ENCODE measurements around the gene MPL.

MPL gene

GRCh38 chr1:43338001-43338400, 383 bp downstream of the MPL start:
- ChIA-PET POLR2A (no interaction called here), CTCF (interaction anchor here (1.1 to 1.8 kb wide), 2 partner anchors 26 to 99 kb away, joined by 4 to 7 read pairs; no protein-coding TSS in a partner anchor)
- Histone ChIP-seq H3K36me3 (ENCODE audit: control insufficient read depth in 4 of 4, insufficient read depth in 4 of 4, low read length in 3 of 4) (peaks cover 0 to 25% (median 12%) of the 10 kb centered on the region in 4 experiments), H3K9me3 (ENCODE audit: control extremely low read depth in 1 of 5, control insufficient read depth in 4 of 5, insufficient read depth in 2 of 5, low read depth in 1 of 5, low read length in 4 of 5) (no peaks in the 10 kb centered on the region), H3K4me1 (ENCODE audit: control extremely low read depth in 1 of 4, control insufficient read depth in 4 of 4, insufficient read depth in 4 of 4, low read length in 3 of 4) (peaks cover 3 to 49% (median 29%) of the 10 kb centered on the region in 4 experiments), H3K4me3 (ENCODE audit: control insufficient read depth in 1 of 7, extremely low read depth in 1 of 7, insufficient read depth in 4 of 7, low read depth in 2 of 7, low read length in 6 of 7) (peak overlapping the region; percentile 4 to 88 (median 64)), H3K27me3 (replicated peaks in 2 of 5; ENCODE audit: control insufficient read depth in 4 of 5, insufficient read depth in 5 of 5, low read length in 4 of 5) (no peaks in the 10 kb centered on the region), H3K27ac (ENCODE audit: insufficient read depth in 1 of 2, low read depth in 1 of 2, low read length in 2 of 2, poor library complexity in 1 of 2, severe bottlenecking in 2 of 2) (peak overlapping the region; percentile 43 to 72)
- WGBS (ENCODE audit: insufficient coverage) = 0% methylated on average over 1 of the region's 5 CpGs
- no peak for DNase-seq

- 97% methylated on average over 5 of the region's 6 CpGs for WGBS (ENCODE audit: insufficient coverage)
- no peak overlapping the region for H3K4me3 ChIP-seq (ENCODE audit: control insufficient read depth in 1 of 7, extremely low read depth in 1 of 7, insufficient read depth in 4 of 7, low read depth in 2 of 7, low read length in 6 of 7)
- ChIA-PET CTCF (interaction anchor here (1.3 to 1.7 kb wide), 3 partner anchors 11 to 100 kb away, joined by 4 to 8 read pairs (median 5); partner anchors contain the start of gene CDC20), POLR2A (no interaction called here)
- H3K36me3 ChIP-seq (ENCODE audit: control insufficient read depth in 4 of 4, insufficient read depth in 4 of 4, low read length in 3 of 4) = peaks cover 0 to 34% (median 15%) of the 10 kb centered on the region in 4 experiments
- no peaks in the 10 kb centered on the region for H3K27me3 ChIP-seq (replicated peaks in 2 of 5; ENCODE audit: control insufficient read depth in 4 of 5, insufficient read depth in 5 of 5, low read length in 4 of 5)
- H3K9me3 ChIP-seq (ENCODE audit: control extremely low read depth in 1 of 5, control insufficient read depth in 4 of 5, insufficient read depth in 2 of 5, low read depth in 1 of 5, low read length in 4 of 5) = no peaks in the 10 kb centered on the region
- no peak overlapping the region for H3K27ac ChIP-seq (ENCODE audit: insufficient read depth in 1 of 2, low read depth in 1 of 2, low read length in 2 of 2, poor library complexity in 1 of 2, severe bottlenecking in 2 of 2)
- DNase-seq = no peak
- H3K4me1 ChIP-seq (ENCODE audit: control extremely low read depth in 1 of 4, control insufficient read depth in 4 of 4, insufficient read depth in 4 of 4, low read length in 3 of 4) = peaks cover 3 to 45% (median 26%) of the 10 kb centered on the region in 4 experiments
Observed at GRCh38 chr1:43339584-43340232, 2.1 kb downstream of the MPL start.

- Histone ChIP-seq H3K9me3 (ENCODE audit: control extremely low read depth in 1 of 5, control insufficient read depth in 4 of 5, insufficient read depth in 2 of 5, low read depth in 1 of 5, low read length in 4 of 5) (no peaks in the 10 kb centered on the region), H3K36me3 (ENCODE audit: control insufficient read depth in 4 of 4, insufficient read depth in 4 of 4, low read length in 3 of 4) (peaks cover 0 to 34% (median 16%) of the 10 kb centered on the region in 4 experiments), H3K27ac (ENCODE audit: insufficient read depth in 1 of 2, low read depth in 1 of 2, low read length in 2 of 2, poor library complexity in 1 of 2, severe bottlenecking in 2 of 2) (no peak overlapping the region), H3K27me3 (replicated peaks in 2 of 5; ENCODE audit: control insufficient read depth in 4 of 5, insufficient read depth in 5 of 5, low read length in 4 of 5) (no peaks in the 10 kb centered on the region), H3K4me3 (ENCODE audit: control insufficient read depth in 1 of 7, extremely low read depth in 1 of 7, insufficient read depth in 4 of 7, low read depth in 2 of 7, low read length in 6 of 7) (no peak overlapping the region), H3K4me1 (ENCODE audit: control extremely low read depth in 1 of 4, control insufficient read depth in 4 of 4, insufficient read depth in 4 of 4, low read length in 3 of 4) (peaks cover 3 to 44% (median 28%) of the 10 kb centered on the region in 4 experiments)
- 100% methylated on average over 1 of the region's 1 CpG for WGBS (ENCODE audit: insufficient coverage)
- DNase-seq = no peak
- ChIA-PET CTCF (interaction anchor here (1.7 kb wide), 1 partner anchor 101 kb away, joined by 8 read pairs; no protein-coding TSS in a partner anchor), POLR2A (no interaction called here)
Observed at GRCh38 chr1:43340559-43340958, 2.9 kb downstream of the MPL start.

GRCh38 chr1:43344267-43344850, 6.7 kb downstream of the MPL start:
- WGBS (ENCODE audit: insufficient coverage) = 75% methylated on average over 4 of the region's 4 CpGs
- peaks cover 0 to 19% (median 5%) of the 10 kb centered on the region in 4 experiments for H3K4me1 ChIP-seq (ENCODE audit: control extremely low read depth in 1 of 4, control insufficient read depth in 4 of 4, insufficient read depth in 4 of 4, low read length in 3 of 4)
- H3K27ac ChIP-seq (ENCODE audit: insufficient read depth in 1 of 2, low read depth in 1 of 2, low read length in 2 of 2, poor library complexity in 1 of 2, severe bottlenecking in 2 of 2) = no peak overlapping the region
- no peak overlapping the region for H3K4me3 ChIP-seq (ENCODE audit: control insufficient read depth in 1 of 7, extremely low read depth in 1 of 7, insufficient read depth in 4 of 7, low read depth in 2 of 7, low read length in 6 of 7)
- H3K9me3 ChIP-seq (ENCODE audit: control extremely low read depth in 1 of 5, control insufficient read depth in 4 of 5, insufficient read depth in 2 of 5, low read depth in 1 of 5, low read length in 4 of 5) = no peaks in the 10 kb centered on the region
- H3K36me3 ChIP-seq (ENCODE audit: control insufficient read depth in 4 of 4, insufficient read depth in 4 of 4, low read length in 3 of 4) = peaks cover 6 to 67% (median 18%) of the 10 kb centered on the region in 4 experiments
- H3K27me3 ChIP-seq (replicated peaks in 2 of 5; ENCODE audit: control insufficient read depth in 4 of 5, insufficient read depth in 5 of 5, low read length in 4 of 5) = no peaks in the 10 kb centered on the region
- POLR2A ChIA-PET = no interaction called here
- DNase-seq = peak in 1 of 3 donors; percentile 26
- CTCF ChIA-PET = interaction anchor here (0.7 kb wide), 2 partner anchors 13 to 56 kb away, joined by 3 read pairs; no protein-coding TSS in a partner anchor

GRCh38 chr1:43345120-43345519, 7.5 kb downstream of the MPL start:
- Histone ChIP-seq H3K4me3 (ENCODE audit: control insufficient read depth in 1 of 7, extremely low read depth in 1 of 7, insufficient read depth in 4 of 7, low read depth in 2 of 7, low read length in 6 of 7) (no peak overlapping the region), H3K27ac (ENCODE audit: insufficient read depth in 1 of 2, low read depth in 1 of 2, low read length in 2 of 2, poor library complexity in 1 of 2, severe bottlenecking in 2 of 2) (no peak overlapping the region), H3K36me3 (ENCODE audit: control insufficient read depth in 4 of 4, insufficient read depth in 4 of 4, low read length in 3 of 4) (peaks cover 6 to 71% (median 14%) of the 10 kb centered on the region in 4 experiments), H3K4me1 (ENCODE audit: control extremely low read depth in 1 of 4, control insufficient read depth in 4 of 4, insufficient read depth in 4 of 4, low read length in 3 of 4) (peaks cover 0 to 13% (median 4%) of the 10 kb centered on the region in 4 experiments), H3K27me3 (replicated peaks in 2 of 5; ENCODE audit: control insufficient read depth in 4 of 5, insufficient read depth in 5 of 5, low read length in 4 of 5) (no peaks in the 10 kb centered on the region), H3K9me3 (ENCODE audit: control extremely low read depth in 1 of 5, control insufficient read depth in 4 of 5, insufficient read depth in 2 of 5, low read depth in 1 of 5, low read length in 4 of 5) (no peaks in the 10 kb centered on the region)
- WGBS (ENCODE audit: insufficient coverage) = 42% methylated on average over 3 of the region's 3 CpGs
- POLR2A ChIA-PET = no interaction called here
- DNase-seq = peak; percentile 67 to 88 (median 83)
- CTCF ChIA-PET = no interaction called here

GRCh38 chr1:43346636-43347035, 9.0 kb downstream of the MPL start:
- no peak overlapping the region for H3K27ac ChIP-seq (ENCODE audit: insufficient read depth in 1 of 2, low read depth in 1 of 2, low read length in 2 of 2, poor library complexity in 1 of 2, severe bottlenecking in 2 of 2)
- no peaks in the 10 kb centered on the region for H3K27me3 ChIP-seq (replicated peaks in 2 of 5; ENCODE audit: control insufficient read depth in 4 of 5, insufficient read depth in 5 of 5, low read length in 4 of 5)
- CTCF ChIA-PET = interaction anchor here (1.2 kb wide), 1 partner anchor 12 kb away, joined by 5 read pairs; the partner anchor contains the start of gene CDC20
- peaks cover 6 to 63% (median 9%) of the 10 kb centered on the region in 4 experiments for H3K36me3 ChIP-seq (ENCODE audit: control insufficient read depth in 4 of 4, insufficient read depth in 4 of 4, low read length in 3 of 4)
- H3K9me3 ChIP-seq (ENCODE audit: control extremely low read depth in 1 of 5, control insufficient read depth in 4 of 5, insufficient read depth in 2 of 5, low read depth in 1 of 5, low read length in 4 of 5) = no peaks in the 10 kb centered on the region
- no peak overlapping the region for H3K4me3 ChIP-seq (ENCODE audit: control insufficient read depth in 1 of 7, extremely low read depth in 1 of 7, insufficient read depth in 4 of 7, low read depth in 2 of 7, low read length in 6 of 7)
- H3K4me1 ChIP-seq (ENCODE audit: control extremely low read depth in 1 of 4, control insufficient read depth in 4 of 4, insufficient read depth in 4 of 4, low read length in 3 of 4) = peaks cover 0 to 16% (median 4%) of the 10 kb centered on the region in 4 experiments
- POLR2A ChIA-PET = interaction anchor here (1.1 kb wide), 1 partner anchor 12 kb away, joined by 3 read pairs; the partner anchor contains the start of gene CDC20
- no peak for DNase-seq
- 96% methylated on average over 4 of the region's 5 CpGs for WGBS (ENCODE audit: insufficient coverage)

- ChIA-PET POLR2A (no interaction called here), CTCF (interaction anchor here (1.6 kb wide), 1 partner anchor 110 kb away, joined by 3 read pairs; no protein-coding TSS in a partner anchor)
- Histone ChIP-seq H3K27me3 (replicated peaks in 2 of 5; ENCODE audit: control insufficient read depth in 4 of 5, insufficient read depth in 5 of 5, low read length in 4 of 5) (no peaks in the 10 kb centered on the region), H3K9me3 (ENCODE audit: control extremely low read depth in 1 of 5, control insufficient read depth in 4 of 5, insufficient read depth in 2 of 5, low read depth in 1 of 5, low read length in 4 of 5) (no peaks in the 10 kb centered on the region), H3K27ac (ENCODE audit: insufficient read depth in 1 of 2, low read depth in 1 of 2, low read length in 2 of 2, poor library complexity in 1 of 2, severe bottlenecking in 2 of 2) (no peak overlapping the region), H3K4me3 (ENCODE audit: control insufficient read depth in 1 of 7, extremely low read depth in 1 of 7, insufficient read depth in 4 of 7, low read depth in 2 of 7, low read length in 6 of 7) (peak overlapping the region in 1 of 7 experiments; percentile 57), H3K4me1 (ENCODE audit: control extremely low read depth in 1 of 4, control insufficient read depth in 4 of 4, insufficient read depth in 4 of 4, low read length in 3 of 4) (peaks cover 0 to 16% (median 8%) of the 10 kb centered on the region in 4 experiments), H3K36me3 (ENCODE audit: control insufficient read depth in 4 of 4, insufficient read depth in 4 of 4, low read length in 3 of 4) (peaks cover 6 to 56% (median 7%) of the 10 kb centered on the region in 4 experiments)
- 94% methylated on average over 19 of the region's 22 CpGs for WGBS (ENCODE audit: insufficient coverage)
- DNase-seq = no peak
Observed at GRCh38 chr1:43348343-43348808, 10.8 kb downstream of the MPL start.

Data from common myeloid progenitor, CD34-positive (primary cell).